HCT116 (cell line): ENCODE results near the gene SPATS2L. TPM values are rescaled to one million over a fixed set of nuclear protein-coding genes. Genes with fewer than 3 reads are reported as not detected.

Source experiments
- ATAC-seq: fragments of 200-7000 bp; cut with Tn5 transposase; 2 replicates; pipeline ENCODE4 v1.9.1; 2020; ENCODE audit warnings: mild to moderate bottlenecking, moderate library complexity
- BruUV-seq: library from RNA; stranded (reverse); fragments of 400-500 nt; replicated peaks from 2 replicates; lab custom pipeline; 2021; lab: Mats Ljungman, UMichigan
- CTCF ChIA-PET: fragments of 300-600 bp; sonication (Branson Sonifier 250); formaldehyde crosslinking; loops from one replicate; lab custom pipeline; 2021; ENCODE audit warnings: antibody characterized with exemption; lab: Charles Lee
- POLR2A ChIA-PET: fragments of 300-600, 350-600 bp; sonication (Branson Sonifier 250); formaldehyde crosslinking; loops from one replicate; lab custom pipeline; 2021; ENCODE audit warnings: antibody characterized with exemption; lab: Charles Lee
- RAD21 ChIA-PET, 2 experiments: fragments of 300-600 bp; sonication (Branson Sonifier 250); formaldehyde crosslinking; loops; one replicate each; lab custom pipeline; 2023; ENCODE audit warnings: low total read pairs in 2 of 2; ENCODE audit not compliant: uncharacterized antibody in 2 of 2, unreplicated experiment in 2 of 2, low non-redundant PET in 1 of 2; lab: Charles Lee
- DNase-seq: peaks from one replicate; pipeline ENCODE4 v3.0.0-alpha.2; 2010; ENCODE audit warnings: low read depth, low spot score
- H2AFZ ChIP-seq: fragments of 200-600 bp; shearing (Covaris generic), sonication (generic); 2 replicates; pipeline ENCODE4 v1.6.1; 2017; ENCODE audit warnings: low read depth, mixed run types, mixed read lengths, antibody characterized with exemption, low read length; ENCODE audit not compliant: poor library complexity, severe bottlenecking
- H3K27ac ChIP-seq: 2 replicates; pipeline ENCODE4 v1.5.1; 2012; ENCODE audit warnings: low read depth, low read length
- H3K27me3 ChIP-seq: fragments of 200-600 bp; sonication (generic); 2 replicates; pipeline ENCODE4 v1.6.1; 2016; ENCODE audit warnings: mixed run types, low read length, mixed read lengths; ENCODE audit not compliant: insufficient read depth
- H3K36me3 ChIP-seq, 2 experiments: fragments of 200-500 bp in 1 of 2; fragments of 200-600 bp in 1 of 2; sonication (Bioruptor generic) in 1 of 2; sonication (generic) in 1 of 2; 2 replicates each; pipeline versions ENCODE4 v1.5.1 to v1.6.1; 2014 to 2016; ENCODE audit warnings: low read length in 2 of 2, inconsistent platforms in 1 of 2, mixed read lengths in 1 of 2, mixed run types in 1 of 2; ENCODE audit not compliant: insufficient read depth in 2 of 2, control insufficient read depth in 1 of 2
- H3K4me1 ChIP-seq, 2 experiments: fragments of 200-600 bp in 1 of 2; sonication (generic) in 1 of 2; 2 replicates each; pipeline versions ENCODE4 v1.5.1 to v1.6.1; 2012 to 2017; ENCODE audit warnings: low read length in 2 of 2, inconsistent platforms in 1 of 2, mild to moderate bottlenecking in 1 of 2, mixed read lengths in 1 of 2, mixed run types in 1 of 2, moderate library complexity in 1 of 2; ENCODE audit not compliant: insufficient read depth in 2 of 2, control insufficient read depth in 1 of 2
- H3K4me2 ChIP-seq: fragments of 200-600 bp; sonication (generic); 2 replicates; pipeline ENCODE4 v1.6.1; 2017; ENCODE audit warnings: mixed run types, low read length, mixed read lengths
- H3K4me3 ChIP-seq, 2 experiments: fragments of 200-600 bp in 1 of 2; sonication (generic) in 1 of 2; replicated peaks in 1 of 2; 2 replicates each; pipeline ENCODE4 v1.5.1; 2011 to 2016; ENCODE audit warnings: low read length in 2 of 2, control low read depth in 1 of 2, low read depth in 1 of 2, mild to moderate bottlenecking in 1 of 2, mixed read lengths in 1 of 2, mixed run types in 1 of 2
- H3K79me2 ChIP-seq: fragments of 200-600 bp; sonication (generic); 2 replicates; pipeline ENCODE4 v1.6.1; 2017; ENCODE audit warnings: mild to moderate bottlenecking, mixed run types, low read length, moderate library complexity, mixed read lengths; ENCODE audit not compliant: insufficient read depth
- H3K9ac ChIP-seq: fragments of 200-600 bp; sonication (generic); 2 replicates; pipeline ENCODE4 v1.6.1; 2016; ENCODE audit warnings: low read length, mixed read lengths
- H3K9me2 ChIP-seq: fragments of 200-600 bp; sonication (generic), shearing (Covaris generic); 2 replicates; pipeline ENCODE4 v1.6.1; 2017; ENCODE audit warnings: mixed run types, mild to moderate bottlenecking, moderate library complexity; ENCODE audit not compliant: insufficient read depth
- H3K9me3 ChIP-seq, 2 experiments: fragments of 200-500 bp in 1 of 2; fragments of 200-600 bp in 1 of 2; sonication (Bioruptor generic) in 1 of 2; sonication (generic) in 1 of 2; 2 replicates each; pipeline ENCODE4 v1.6.1; 2014 to 2017; ENCODE audit warnings: low read length in 2 of 2, mixed read lengths in 2 of 2, inconsistent platforms in 1 of 2, low read depth in 1 of 2, mild to moderate bottlenecking in 1 of 2, mixed run types in 1 of 2, moderate library complexity in 1 of 2; ENCODE audit not compliant: control insufficient read depth in 1 of 2, insufficient read depth in 1 of 2
- H4K20me1 ChIP-seq: fragments of 200-600 bp; sonication (generic), shearing (Covaris generic); 2 replicates; pipeline ENCODE4 v1.6.1; 2017; ENCODE audit warnings: mixed run types, mild to moderate bottlenecking, moderate library complexity; ENCODE audit not compliant: insufficient read depth
- ATF3 ChIP-seq: IDR thresholded peaks from 2 replicates; pipeline ENCODE4 v1.6.1; 2012
- CBX3 ChIP-seq: IDR thresholded peaks from 2 replicates; pipeline ENCODE4 v1.6.1; 2012; ENCODE audit warnings: low read depth
- CEBPB ChIP-seq: IDR thresholded peaks from 2 replicates; pipeline ENCODE4 v1.6.1; 2012; ENCODE audit warnings: low read depth
- CTCF ChIP-seq, 3 experiments: fragments of 200-600 bp in 1 of 3; sonication (generic) in 1 of 3; IDR thresholded peaks in 2 of 3; conservative IDR thresholded peaks in 1 of 3; 2 replicates each; pipeline ENCODE4 v1.5.1; 2012 to 2017; ENCODE audit warnings: low read depth in 2 of 3, low read length in 2 of 3, antibody characterized with exemption in 1 of 3, borderline replicate concordance in 1 of 3, control low read depth in 1 of 3, mild to moderate bottlenecking in 1 of 3, mixed read lengths in 1 of 3, mixed run types in 1 of 3, moderate library complexity in 1 of 3; ENCODE audit not compliant: insufficient read depth in 1 of 3
- JUND ChIP-seq: IDR thresholded peaks from 2 replicates; pipeline ENCODE4 v1.6.1; 2012
- MAX ChIP-seq: IDR thresholded peaks from 2 replicates; pipeline ENCODE4 v1.6.1; 2012
- POLR2A ChIP-seq: IDR thresholded peaks from 2 replicates; pipeline ENCODE4 v1.7.0; 2011; ENCODE audit warnings: borderline replicate concordance; ENCODE audit not compliant: insufficient read depth, insufficient read length; ENCODE audit errors: extremely low read depth
- POLR2AphosphoS5 ChIP-seq: IDR thresholded peaks from 2 replicates; pipeline ENCODE4 v1.6.1; 2011; ENCODE audit warnings: mild to moderate bottlenecking, low read depth, low read length, moderate library complexity
- REST ChIP-seq: IDR thresholded peaks from 2 replicates; pipeline ENCODE4 v1.6.1; 2012; ENCODE audit warnings: low read depth
- SP1 ChIP-seq: IDR thresholded peaks from 2 replicates; pipeline ENCODE4 v1.6.1; 2012; ENCODE audit warnings: low read depth
- SRF ChIP-seq: IDR thresholded peaks from 2 replicates; pipeline ENCODE4 v1.6.1; 2012; ENCODE audit warnings: low read depth
- YY1 ChIP-seq: IDR thresholded peaks from 2 replicates; pipeline ENCODE4 v1.6.1; 2011; ENCODE audit warnings: low read length, low read depth, moderate library complexity, mild to moderate bottlenecking; ENCODE audit not compliant: insufficient replicate concordance; ENCODE audit errors: extremely low read depth
- ZFX ChIP-seq: fragments of 450-650 bp; IDR thresholded peaks from 2 replicates; pipeline ENCODE4 v1.6.1; 2017
- intact Hi-C: fragments of 100-400 bp; cut with micrococcal nuclease; formaldehyde crosslinking; loops from 2 replicates; pipeline ENCODE4 v1.10.0; 2022
- total RNA-seq: library from RNA; stranded (reverse); gene quantifications from one replicate; pipeline ENCODE4 v1.2.1, GENCODE V29; 2021; ENCODE audit not compliant: unreplicated experiment

The SPATS2L gene
- total RNA-seq, 1 experiment from 2014 or later, result 87.1 TPM

GRCh38 chr2:200349868-200350267 is 43.4 kb downstream of the SPATS2L start:
- Histone ChIP-seq H3K27me3 (no peaks in the 10 kb centered on the region), H3K4me3 (no peak overlapping the region), H3K9me2 (no peaks in the 10 kb centered on the region), H2AFZ (no peak overlapping the region), H3K9me3 (no peaks in the 10 kb centered on the region), H3K79me2 (peaks cover 51% of the 10 kb centered on the region), H3K36me3 (no peaks in the 10 kb centered on the region), H3K4me2 (no peak overlapping the region), H3K4me1 (peaks cover 21 to 37% of the 10 kb centered on the region in 2 experiments), H3K9ac (no peak overlapping the region), H3K27ac (no peak overlapping the region), H4K20me1 (no peaks in the 10 kb centered on the region; the same call in 1 of the 2 replicates)
- RAD21 ChIA-PET, result no interaction called here
- intact Hi-C loops, result no loop called here
- POLR2A ChIA-PET, result no interaction called here
- CTCF ChIA-PET, result no interaction called here
- no TSS peak for BruUV-seq
- DNase-seq (no peak), ATAC-seq (no peak)
- TF ChIP-seq CBX3 (no peak), JUND (no peak), YY1 (no peak), SRF (no peak), POLR2A (no peak), SP1 (no peak), REST (no peak), ZFX (no peak), CTCF (IDR thresholded peaks at IDR 0.05 in 2 of 3, conservative IDR thresholded peaks at IDR 0.05 in 1 of 3; ENCODE audit: borderline replicate concordance in 1 of 3, insufficient read depth in 1 of 3, low read depth in 2 of 3, low read length in 2 of 3) (no peak), ATF3 (no peak), CEBPB (no peak), MAX (no peak), POLR2AphosphoS5 (no peak)
